Eye (tissue), 1 donor: ENCODE measurements around the gene ARHGEF16.

Source experiments
- DNase-seq: peaks from one replicate; pipeline ENCODE4 v3.0.0-alpha.2; 2015

ARHGEF16 gene

DNA sequence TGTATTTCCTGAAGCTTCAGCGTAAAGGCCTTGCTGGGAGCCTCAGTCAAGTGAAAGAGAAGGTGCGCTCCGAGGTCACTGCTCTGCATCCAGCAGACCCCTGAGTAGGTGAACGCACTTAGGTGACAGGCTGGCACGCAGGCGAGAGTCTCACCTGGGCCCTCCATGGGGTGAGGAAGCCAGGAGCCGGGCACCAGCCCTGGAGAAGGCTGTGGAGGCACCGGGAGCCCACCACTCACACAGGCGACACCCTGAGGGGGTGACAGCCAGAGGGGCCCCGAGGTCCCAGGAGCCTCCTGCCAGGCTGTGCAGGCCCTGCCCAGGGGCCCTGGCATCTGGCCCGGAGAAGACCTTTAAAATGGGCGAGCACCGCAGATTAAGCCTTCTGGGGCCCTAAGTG is 67.6 kb downstream of the ARHGEF16 start:
- no peak for DNase-seq

DNA sequence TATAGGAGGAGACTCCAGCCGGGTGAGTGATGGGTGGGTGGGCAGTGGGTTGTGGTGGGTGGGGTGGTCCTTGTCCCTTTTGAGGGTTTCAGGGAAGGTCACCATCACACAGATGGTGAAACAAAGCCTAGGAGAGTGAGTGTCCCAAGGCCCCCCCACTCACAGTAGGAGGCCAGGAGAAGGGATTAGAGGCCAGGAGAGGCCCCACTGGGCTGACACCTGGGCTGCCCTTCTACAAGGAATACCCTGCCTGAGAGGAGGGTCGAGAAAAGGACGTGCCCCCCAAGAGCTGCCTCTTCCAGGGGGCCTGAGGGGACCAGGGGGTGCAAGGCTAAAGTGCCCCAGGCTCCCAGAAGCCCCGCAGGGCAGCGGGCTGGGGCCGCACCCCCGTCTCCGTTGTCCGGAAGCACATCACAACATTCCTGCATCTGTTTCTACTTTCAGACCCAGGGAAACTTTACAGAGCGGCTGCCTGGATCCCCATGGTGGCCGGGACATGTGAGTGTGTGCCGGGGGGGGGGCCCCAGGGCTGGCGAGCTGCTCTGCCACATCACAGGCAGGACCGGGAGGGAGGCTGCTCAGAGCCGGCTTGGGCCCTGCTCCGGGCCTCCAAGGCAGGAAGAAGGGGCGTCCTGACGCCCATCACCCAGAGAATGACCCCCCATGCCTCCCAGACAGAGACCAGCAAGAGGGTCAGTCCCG is 68.2 kb downstream of the ARHGEF16 start:
- DNase-seq, result peak; percentile 45

DNA sequence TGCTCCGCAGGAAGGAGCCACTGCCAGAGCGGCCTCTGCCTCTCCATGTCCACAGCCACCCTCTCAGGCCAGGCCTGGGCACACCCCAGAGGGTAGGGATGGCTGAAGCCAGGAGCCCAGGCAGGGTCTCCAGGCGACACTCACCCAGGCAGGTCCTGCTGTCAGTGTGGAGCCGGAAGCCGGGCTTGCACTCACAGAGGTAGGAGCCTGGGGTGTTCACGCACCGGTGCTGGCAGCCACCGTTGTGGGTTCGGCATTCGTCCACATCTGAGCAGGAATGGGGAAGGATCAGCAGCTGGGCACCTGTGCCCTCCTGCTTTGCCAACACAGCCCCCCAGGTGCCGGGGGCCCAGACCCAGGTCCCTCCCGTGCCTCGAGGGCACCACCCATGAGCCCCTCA is 69.5 kb downstream of the ARHGEF16 start:
- DNase-seq, result no peak

DNA sequence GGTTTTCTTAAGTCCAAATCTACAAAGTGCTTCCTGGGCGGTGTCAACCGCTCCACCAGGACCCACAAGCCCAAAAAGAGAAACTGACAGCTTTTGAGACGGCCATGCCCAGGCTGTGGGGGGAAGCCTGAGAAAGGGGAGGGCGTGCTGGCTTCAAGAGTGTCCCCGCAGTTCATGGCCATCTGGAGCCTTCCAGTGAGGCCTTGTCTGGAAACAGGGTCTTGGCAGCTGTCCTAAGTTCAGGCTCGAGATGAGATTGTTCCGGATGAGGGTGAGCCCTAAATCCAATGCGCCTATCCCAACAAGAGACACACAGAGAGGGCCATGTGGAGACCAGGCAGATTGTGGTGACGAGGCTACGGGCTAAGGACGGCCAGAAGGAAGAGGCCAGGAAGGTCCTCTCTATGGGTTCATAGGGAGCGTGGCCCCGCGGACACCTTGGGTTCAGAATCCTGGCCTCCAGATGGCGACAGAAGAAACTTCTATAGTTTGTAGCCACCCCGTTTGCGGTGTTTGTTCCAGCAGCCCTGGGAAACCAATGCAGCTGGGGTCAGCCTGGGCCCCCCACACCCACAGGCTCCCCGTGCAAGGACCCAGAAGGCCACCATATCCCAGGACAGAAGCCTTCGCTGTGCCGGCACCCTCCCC is 70.2 kb downstream of the ARHGEF16 start:
- DNase-seq, result no peak

DNA sequence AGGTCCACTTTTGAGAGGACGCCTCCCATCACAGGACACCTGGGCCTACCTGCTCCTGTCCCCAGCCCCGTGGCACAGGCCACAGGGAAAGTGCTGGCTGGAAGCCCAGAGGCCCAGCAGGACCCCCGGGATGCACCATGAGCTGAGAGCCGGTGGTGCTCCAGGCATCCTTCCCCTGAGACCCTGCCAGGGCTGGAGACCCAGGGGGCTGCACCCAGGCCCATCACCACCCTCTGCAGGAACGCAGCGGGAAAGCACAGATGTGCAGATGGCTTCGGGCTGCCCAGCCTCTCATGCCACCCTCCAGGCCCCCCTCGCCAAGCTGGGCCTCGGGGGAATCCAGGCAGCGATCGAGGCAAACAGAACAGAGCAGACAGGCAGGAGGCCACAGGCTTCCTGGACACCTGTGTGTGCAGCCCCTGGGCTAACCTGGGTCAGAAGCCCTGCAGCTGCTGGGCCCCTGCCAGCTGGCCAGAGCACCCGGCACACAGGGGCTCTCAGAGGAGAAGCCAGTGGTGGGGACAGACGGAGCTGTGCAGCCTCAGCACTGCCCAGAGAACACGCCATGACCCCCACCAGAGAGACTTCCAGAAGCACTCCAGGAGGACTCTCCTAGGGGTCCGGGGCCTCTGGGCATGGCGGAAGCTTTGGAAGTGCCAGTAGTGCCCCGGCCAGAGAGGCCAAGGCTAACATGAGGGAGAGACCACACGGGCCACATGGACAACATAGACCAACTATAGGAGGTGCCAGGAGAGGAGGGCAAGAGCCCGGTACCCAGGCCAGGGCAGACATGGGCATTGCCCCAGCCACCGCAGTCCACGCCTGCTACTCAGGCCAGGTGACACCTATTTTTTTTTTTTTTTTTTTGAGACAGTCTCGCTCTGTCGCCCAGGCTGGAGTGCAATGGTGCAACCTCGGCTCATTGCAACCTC is 71.4 kb downstream of the ARHGEF16 start:
- no peak for DNase-seq

DNA sequence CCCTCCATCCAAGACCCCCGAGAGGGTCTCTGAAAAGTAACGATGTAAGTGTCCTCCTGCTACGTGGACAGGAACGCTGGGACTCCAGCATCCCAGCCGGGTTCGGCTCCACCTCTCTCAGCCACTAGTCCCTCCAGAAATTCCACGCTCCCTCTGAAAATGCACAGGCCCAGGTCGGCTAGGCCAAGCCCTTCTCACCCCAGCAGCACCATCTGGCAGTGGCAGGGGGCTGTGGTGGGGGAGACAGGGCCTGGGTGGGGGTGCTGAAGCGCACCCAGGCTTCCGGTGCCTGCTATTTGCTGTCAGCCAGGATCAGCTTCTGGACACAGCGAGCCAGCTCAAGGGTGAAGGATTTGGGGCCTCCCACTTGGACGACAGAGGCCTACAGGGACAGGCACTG is 73.3 kb downstream of the ARHGEF16 start:
- DNase-seq, result peak; percentile 45

DNA sequence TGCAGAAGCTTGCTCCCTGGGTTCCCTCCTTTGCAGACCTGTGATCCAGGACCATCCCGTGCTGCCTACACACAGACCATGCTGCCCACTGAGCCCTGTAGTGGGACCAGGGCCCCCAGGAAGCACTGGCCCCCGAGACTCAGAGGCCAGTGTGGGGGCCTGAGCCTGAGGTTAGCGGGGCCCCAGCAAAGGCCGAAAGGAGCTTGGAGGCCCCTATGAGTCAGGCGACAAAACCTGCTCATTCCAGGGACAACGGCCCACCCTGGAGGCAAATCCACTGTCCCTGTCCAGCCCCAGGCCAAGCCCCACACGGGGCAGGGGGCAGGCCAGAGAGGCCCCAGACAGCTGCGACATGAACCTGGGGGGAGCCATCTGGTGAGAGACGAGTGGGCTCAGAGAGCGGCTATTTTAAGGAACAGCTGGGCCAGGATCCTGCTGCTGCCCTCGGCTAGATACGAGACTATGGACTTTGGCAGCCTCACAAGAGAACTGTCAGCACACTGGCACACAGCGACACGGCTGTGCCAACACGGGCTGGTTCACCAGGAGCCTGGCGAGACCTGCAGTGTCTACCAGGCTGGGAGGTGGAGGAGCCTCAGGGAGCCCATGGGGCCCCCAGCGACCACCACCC is 74.7 kb downstream of the ARHGEF16 start:
- no peak for DNase-seq

DNA sequence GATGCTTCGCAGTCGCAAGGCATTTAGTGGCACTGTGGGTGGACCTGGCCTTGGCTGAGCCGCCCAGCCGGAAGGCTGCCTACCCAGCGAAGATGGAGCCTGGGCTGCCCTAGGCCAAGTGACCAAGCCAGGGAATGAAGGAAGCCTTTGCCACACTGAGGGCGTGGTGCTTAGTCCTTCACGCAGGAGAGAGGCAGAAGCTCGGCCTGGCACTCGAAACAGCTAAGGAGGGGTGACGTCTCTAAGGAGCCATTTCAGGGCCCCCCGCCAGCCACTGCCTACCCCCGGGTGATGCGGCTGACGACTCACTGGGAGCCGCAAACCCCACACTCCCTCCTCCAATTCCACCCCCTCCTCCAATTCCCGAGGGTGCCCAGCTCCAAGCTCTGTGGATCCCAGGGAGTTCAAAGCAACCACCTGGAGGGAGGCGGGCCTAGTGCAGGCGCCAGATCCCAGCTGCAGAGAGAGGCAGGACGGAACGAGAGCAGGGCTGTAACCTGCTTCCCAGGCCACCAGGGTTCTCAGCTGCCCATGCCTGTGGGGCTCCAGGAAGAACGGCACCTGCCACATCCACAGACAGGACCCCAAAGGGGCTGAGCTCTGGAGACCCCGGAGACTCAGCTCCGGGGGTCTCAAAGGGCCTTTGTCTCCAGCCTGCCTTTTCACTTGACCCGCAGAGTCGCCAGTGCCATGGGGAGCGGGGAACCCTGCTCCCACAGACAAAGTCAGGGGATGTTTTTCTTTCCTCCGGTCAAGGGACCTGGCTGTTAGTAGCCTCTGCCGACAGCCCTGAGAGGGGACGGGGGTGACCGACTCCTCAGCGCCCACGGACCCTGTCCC is 75.8 kb downstream of the ARHGEF16 start:
- peak; percentile 57 for DNase-seq
